ENCODE measurements around the gene CHD6. TPM values are rescaled to one million over a fixed set of nuclear protein-coding genes. Genes with fewer than 3 reads are reported as not detected.

Gene CHD6, protein sequence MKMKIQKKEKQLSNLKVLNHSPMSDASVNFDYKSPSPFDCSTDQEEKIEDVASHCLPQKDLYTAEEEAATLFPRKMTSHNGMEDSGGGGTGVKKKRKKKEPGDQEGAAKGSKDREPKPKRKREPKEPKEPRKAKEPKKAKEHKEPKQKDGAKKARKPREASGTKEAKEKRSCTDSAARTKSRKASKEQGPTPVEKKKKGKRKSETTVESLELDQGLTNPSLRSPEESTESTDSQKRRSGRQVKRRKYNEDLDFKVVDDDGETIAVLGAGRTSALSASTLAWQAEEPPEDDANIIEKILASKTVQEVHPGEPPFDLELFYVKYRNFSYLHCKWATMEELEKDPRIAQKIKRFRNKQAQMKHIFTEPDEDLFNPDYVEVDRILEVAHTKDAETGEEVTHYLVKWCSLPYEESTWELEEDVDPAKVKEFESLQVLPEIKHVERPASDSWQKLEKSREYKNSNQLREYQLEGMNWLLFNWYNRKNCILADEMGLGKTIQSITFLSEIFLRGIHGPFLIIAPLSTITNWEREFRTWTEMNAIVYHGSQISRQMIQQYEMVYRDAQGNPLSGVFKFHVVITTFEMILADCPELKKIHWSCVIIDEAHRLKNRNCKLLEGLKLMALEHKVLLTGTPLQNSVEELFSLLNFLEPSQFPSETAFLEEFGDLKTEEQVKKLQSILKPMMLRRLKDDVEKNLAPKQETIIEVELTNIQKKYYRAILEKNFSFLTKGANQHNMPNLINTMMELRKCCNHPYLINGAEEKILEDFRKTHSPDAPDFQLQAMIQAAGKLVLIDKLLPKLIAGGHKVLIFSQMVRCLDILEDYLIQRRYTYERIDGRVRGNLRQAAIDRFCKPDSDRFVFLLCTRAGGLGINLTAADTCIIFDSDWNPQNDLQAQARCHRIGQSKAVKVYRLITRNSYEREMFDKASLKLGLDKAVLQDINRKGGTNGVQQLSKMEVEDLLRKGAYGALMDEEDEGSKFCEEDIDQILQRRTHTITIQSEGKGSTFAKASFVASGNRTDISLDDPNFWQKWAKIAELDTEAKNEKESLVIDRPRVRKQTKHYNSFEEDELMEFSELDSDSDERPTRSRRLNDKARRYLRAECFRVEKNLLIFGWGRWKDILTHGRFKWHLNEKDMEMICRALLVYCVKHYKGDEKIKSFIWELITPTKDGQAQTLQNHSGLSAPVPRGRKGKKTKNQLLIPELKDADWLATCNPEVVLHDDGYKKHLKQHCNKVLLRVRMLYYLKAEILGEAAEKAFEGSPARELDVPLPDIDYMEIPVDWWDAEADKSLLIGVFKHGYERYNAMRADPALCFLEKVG (N-terminal part only)
- 10.0 and 12.2 TPM in 2 replicates for total RNA-seq

DNA sequence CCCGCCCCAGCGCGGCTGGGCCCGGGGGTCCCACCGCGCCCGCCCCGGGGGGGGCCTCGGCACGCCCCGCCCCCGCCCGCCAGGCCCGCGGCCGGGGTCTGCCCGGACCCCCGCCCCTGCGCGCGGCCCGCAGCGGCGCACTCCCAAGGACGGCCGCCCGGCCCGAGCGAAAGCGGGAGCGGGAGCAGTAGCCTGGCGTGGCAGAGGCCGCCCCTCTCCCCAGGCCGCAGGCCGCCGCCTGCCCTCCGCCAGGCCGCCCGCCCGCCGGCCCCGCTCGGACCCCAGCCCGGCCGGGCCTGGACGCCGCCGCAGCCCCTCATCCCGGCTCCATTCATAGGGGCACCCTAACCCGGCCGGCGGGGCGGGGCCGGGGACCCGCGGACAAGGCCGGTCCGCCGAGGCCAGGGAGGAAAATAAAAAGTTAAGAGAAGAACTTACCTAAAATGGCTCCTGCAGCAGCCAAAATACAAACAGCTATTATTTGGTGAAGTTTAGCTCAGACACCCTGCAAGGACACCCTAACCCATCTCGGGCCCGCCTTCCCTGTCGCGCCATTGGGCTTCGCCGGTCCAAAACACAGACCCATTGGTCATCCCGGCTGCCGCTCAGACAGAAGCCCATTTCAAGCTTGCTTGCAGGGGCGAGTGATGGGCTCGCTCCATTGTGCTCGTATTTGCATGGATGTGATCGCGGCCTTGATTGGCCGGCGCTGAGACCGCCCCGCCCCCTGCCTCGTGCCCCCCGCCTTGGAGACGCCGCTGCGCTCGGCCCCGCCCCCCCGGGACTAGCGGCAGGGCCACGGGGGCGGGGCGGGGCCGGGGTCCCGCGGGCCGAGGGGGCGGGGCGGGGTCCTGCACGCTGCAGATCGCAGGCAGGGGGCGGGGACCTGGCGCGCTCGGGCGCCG, at the start of gene CHD6:
Gene CHD6 (minus strand): TSS at position 476 of the 905 bp plus-strand sequence. CDS start 67,040 bp downstream, outside the sequence.

DNA sequence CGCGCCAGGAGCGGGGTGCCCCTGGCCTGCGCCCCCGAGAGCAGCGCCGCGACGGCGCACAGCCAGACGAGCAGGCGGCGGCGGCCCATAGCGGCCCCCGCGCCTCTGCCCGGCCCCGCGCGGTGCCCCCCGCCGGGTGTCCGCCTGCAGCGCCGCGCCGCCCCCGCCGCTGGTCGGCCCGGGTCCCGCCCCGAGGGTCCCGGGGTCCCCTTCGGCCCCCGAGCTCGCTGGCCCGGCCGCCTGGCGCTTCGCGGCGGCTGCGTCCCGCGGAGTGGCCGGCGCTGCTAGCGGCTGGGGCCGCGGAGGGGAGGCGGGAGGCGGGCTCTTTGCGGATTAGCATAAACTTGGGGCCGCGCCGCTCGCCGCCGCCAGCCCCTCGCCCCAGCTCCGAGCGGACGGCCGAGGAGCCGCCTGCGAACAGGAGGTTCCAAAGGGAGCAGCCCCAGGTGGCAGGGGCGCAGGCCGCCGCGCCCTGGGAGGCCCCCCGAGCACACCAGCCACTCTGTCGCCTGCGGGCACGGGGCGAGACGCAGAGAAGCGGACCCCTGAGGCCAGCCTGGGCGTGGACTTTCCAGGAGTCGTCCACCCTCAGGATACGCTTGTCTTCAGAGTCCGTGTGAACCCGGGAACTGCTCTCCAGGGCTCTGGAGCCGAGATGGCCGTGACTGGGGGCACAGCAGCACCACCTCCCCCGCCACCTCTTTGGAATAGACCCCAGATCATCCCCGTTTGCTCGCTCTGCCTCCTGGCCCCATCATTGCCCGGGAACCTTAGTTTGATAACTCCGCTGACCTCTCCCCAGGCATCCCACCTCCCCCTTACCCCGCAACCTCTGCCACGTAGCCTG, 251.4 kb downstream of the CHD6 start, which contains the start of gene EMILIN3:
Gene EMILIN3 (minus strand): TSS at position 273 of the 847 bp plus-strand sequence. CDS start 184 bp downstream, at position 89.

